Subcutaneous adipose tissue (tissue), 4 donors: ENCODE measurements around the gene CLDN16. TPM values are rescaled to one million over a fixed set of nuclear protein-coding genes. Genes with fewer than 3 reads are reported as not detected.

Source experiments
- total RNA-seq, 4 donors: library from RNA; depleted of rRNA; stranded (reverse); fragments of >200 nt; gene quantifications; one replicate each; pipeline ENCODE4 v1.1.0, GENCODE V29; 2016
- TF ChIP-seq, protein P1 (sequence below): fragments of 450-650 bp; IDR thresholded peaks from one replicate; pipeline ENCODE4 v1.5.1; 2016; ENCODE audit warnings: low read depth, mild to moderate bottlenecking, control low read depth, antibody characterized with exemption, moderate library complexity

Gene CLDN16
- total RNA-seq, 4 donors from 2014 or later, result 1.2 TPM; not detected in 3

DNA sequence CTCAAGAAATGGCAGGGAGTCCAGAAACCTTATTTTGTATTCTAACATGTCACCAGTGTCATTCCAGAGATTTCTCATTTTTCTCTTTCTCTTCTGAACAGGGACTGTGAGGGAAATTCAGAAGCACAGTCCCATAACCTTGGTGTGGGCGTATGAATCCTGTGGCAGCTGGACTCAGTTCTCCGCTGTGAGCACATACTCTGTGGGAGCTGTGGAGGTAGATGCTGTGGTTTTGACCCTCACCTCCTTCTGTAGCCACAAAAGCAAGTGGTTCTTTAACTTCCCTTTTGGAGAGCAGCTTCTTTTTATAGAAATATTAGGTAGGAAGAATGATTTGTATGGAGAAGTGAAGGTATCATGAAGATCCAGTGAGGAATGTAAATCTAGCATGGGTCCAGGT, 48.4 kb downstream of the CLDN16 start:
- TF ChIP-seq, protein P1, sequence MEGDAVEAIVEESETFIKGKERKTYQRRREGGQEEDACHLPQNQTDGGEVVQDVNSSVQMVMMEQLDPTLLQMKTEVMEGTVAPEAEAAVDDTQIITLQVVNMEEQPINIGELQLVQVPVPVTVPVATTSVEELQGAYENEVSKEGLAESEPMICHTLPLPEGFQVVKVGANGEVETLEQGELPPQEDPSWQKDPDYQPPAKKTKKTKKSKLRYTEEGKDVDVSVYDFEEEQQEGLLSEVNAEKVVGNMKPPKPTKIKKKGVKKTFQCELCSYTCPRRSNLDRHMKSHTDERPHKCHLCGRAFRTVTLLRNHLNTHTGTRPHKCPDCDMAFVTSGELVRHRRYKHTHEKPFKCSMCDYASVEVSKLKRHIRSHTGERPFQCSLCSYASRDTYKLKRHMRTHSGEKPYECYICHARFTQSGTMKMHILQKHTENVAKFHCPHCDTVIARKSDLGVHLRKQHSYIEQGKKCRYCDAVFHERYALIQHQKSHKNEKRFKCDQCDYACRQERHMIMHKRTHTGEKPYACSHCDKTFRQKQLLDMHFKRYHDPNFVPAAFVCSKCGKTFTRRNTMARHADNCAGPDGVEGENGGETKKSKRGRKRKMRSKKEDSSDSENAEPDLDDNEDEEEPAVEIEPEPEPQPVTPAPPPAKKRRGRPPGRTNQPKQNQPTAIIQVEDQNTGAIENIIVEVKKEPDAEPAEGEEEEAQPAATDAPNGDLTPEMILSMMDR, result no peak

DNA sequence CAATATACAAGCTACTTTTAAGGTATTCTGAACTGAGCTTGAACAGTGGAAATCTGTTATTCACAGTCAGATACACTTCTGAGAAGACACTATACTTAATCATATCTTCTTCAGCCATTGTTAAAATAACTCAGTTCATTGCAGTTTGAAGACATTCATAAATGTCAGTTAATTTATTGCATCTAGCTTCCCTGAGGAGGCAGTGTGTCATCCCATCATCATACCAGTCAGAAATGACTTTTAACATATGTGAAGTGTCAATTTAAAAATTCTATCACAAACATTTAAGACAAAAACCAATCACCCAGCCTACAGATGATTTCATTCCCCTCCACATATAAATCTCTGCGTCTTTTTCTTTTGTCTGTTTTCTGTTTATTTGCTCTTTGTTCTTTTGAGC, 54.3 kb downstream of the CLDN16 start:
- TF ChIP-seq, protein P1, result no peak

DNA sequence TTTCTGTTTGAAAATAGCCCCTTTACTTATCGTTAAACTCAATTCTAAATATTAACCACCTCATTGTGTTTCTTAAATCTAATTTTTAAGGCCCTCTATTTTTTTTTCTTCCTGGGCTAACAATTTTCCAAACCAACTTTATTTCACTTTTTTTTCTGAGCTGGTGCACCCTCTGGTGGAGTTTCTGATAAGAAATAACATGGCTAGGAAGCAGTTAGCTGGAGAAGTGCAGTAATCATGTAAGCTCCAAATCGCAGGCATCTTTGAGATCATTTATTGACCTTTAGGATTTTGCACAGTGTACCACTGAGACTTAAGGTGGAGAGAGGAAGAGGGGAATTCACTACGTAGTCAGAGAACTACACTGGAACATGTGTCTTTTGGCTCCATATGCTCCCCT, 55.3 kb downstream of the CLDN16 start:
- TF ChIP-seq, protein P1, result no peak

DNA sequence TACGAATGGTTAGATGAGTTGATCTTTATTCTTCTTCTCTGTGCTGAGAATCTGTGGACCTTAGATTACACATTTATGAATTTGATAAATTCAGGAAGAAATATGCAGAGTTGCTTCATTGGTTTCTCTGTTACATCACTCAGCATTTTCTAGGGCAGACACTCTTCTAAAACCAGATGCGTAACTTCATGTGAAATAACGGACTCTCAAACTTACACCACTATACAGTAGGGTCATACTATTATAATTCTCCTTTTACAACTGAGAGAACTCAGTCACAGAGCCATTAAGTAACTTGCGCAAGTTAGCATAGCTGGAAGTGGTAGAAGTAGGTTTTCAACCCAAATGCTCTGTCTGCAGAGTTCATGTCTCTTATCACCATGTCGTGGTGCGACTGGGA, 56.0 kb downstream of the CLDN16 start:
- TF ChIP-seq, protein P1, result no peak

DNA sequence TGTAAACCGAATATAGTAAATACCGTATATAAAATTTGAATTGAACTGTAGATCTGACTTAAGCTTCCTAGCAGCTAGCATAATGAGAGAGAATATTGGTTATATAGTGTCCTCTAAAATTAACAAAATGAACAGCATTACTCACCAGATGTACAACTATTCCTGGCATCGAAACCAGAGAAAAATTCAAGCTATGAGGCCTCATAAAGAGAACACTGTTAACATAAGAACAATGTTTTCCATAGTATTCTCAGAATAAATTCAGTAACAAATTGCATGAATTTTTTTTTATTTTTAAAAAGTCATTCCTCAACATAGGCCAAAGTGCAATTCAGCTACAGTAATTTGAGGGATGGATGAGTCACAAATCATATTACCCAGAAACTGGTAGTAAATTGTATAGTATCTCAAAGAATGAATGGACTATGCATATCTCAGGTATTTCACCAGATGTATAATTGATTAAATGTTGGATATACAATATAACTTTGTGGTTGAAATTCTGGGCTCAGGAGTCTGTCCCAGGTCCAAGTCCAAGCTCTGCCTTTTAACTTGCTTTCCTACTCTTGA, 56.7 kb downstream of the CLDN16 start:
- TF ChIP-seq, protein P1, result no peak

DNA sequence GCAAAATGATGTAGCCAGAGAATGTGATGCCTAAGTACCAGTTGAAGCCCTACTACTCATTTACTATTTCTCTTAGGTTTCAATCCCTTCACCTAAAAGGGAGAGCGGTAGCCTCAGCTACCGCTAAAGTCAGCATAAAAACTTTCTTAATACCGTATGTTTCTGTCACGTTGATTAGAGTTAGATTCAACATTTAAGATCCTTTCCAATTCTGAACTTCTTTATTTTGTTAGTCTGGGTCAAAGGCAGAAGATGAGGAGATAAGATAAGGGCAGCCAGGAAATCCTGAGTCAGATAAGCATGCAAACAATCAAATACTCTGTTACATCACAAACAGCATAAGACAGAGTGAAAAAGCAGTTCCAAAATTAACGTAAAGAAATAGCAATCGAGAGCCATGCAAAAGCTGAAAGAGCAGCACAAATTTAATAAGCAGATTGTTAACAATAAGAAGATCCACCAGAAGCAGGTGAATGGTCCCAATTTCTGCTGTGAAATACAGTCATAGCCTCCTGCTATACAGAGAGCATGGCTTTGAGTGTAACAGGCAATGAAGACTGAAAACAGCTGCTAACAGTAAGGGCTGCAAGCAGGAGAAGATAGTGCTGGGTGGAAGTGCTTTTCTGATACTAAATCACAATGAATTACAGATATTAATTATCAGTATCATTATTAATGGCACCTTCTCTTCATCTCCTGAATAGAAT, 58.8 kb downstream of the CLDN16 start:
- TF ChIP-seq, protein P1, result no peak

DNA sequence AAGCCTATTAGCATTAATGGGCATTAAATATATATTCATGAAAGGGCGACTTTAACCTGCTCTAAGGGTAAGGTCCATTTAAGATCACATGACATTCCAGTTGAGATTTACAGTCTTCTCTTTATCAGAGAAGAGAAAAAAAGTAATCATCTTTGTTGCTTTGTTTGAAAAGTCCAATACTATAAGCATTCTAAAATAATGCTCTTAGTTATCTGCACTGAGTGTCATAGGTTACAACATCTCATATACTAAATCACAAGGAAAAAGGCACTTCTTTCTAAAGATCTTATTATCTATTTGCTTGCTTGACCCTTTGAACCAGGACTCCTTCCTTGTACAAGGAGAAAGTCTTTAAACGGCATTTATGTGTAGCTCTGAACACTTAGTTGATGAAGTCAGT, 60.3 kb downstream of the CLDN16 start:
- TF ChIP-seq, protein P1, result no peak
